K562 (cell line): ENCODE data around the gene CPSF4. TPM values are rescaled to one million over a fixed set of nuclear protein-coding genes. Genes with fewer than 3 reads are reported as not detected.

Source experiments
- ARNT ChIP-seq, 2 experiments: fragments of 450-650 bp; IDR thresholded peaks; 2 replicates each; pipeline ENCODE4 v1.6.1; 2016; ENCODE audit warnings: mild to moderate bottlenecking in 1 of 2
- HMG20A ChIP-seq: fragments of 450-650 bp; formaldehyde crosslinking; conservative IDR thresholded peaks from 2 replicates; pipeline ENCODE4 v1.4.0; 2020; ENCODE audit warnings: mild to moderate bottlenecking, mixed read lengths
- KAT2B ChIP-seq: IDR thresholded peaks from one replicate; pipeline ENCODE4 v1.6.1; 2012; ENCODE audit warnings: low read depth, mild to moderate bottlenecking, control low read depth, inconsistent platforms, low read length, moderate library complexity
- MED1 ChIP-seq: sonication (generic); formaldehyde crosslinking; IDR thresholded peaks from 2 replicates; pipeline ENCODE4 v1.8.1; 2023; ENCODE audit warnings: missing genetic modification reagents, borderline replicate concordance
- NCOA1 ChIP-seq: fragments of 450-650 bp; IDR thresholded peaks from 2 replicates; pipeline ENCODE4 v1.6.1; 2016; ENCODE audit warnings: low read depth
- RAD21 ChIP-seq, 2 experiments: fragments of 250-450 bp in 1 of 2; fragments of 450-650 bp in 1 of 2; sonication (Bioruptor Pico) in 1 of 2; formaldehyde crosslinking in 1 of 2; IDR thresholded peaks in 1 of 2; conservative IDR thresholded peaks in 1 of 2; 2 replicates each; pipeline versions ENCODE4 v1.4.0 to v1.8.0; 2020 to 2022; ENCODE audit warnings: mild to moderate bottlenecking in 2 of 2, moderate library complexity in 1 of 2
- SAP30 ChIP-seq: fragments of 200-600 bp; sonication (generic); IDR thresholded peaks from 2 replicates; pipeline ENCODE4 v1.6.1; 2012; ENCODE audit warnings: borderline replicate concordance, low read depth, mild to moderate bottlenecking, moderate library complexity, low read length, control low read depth, inconsistent platforms; ENCODE audit not compliant: insufficient read depth, poor library complexity, severe bottlenecking
- ZBTB1 ChIP-seq: sonication (generic); formaldehyde crosslinking; IDR thresholded peaks from 2 replicates; pipeline ENCODE4 v1.8.1; 2023; ENCODE audit warnings: missing genetic modification reagents, low read depth, mild to moderate bottlenecking, borderline replicate concordance
- ZNF282 ChIP-seq: sonication (generic); formaldehyde crosslinking; IDR thresholded peaks from 2 replicates; pipeline ENCODE4 v1.8.1; 2023; ENCODE audit warnings: missing genetic modification reagents
- ZNF354B ChIP-seq: fragments of 250-450 bp; sonication (Bioruptor Pico); IDR thresholded peaks from 2 replicates; pipeline ENCODE4 v1.4.0; 2020
- polyA plus RNA-seq, 8 experiments: library from polyadenylated mRNA; depleted of rRNA in 4 of 8; stranded (reverse) in 5 of 8; unstranded in 3 of 8; fragments of >200 nt; fragmentation: Nextera tagmentation in 2 of 8; fragmentation: Illumina TruSeq in 1 of 8; extraction: Ambion mirVana in 2 of 8; extraction: Trizol in 1 of 8; gene quantifications; 2 replicates each; pipeline versions ENCODE4 v1.2.1 to v1.2.3, GENCODE V29; 2011 to 2014; ENCODE audit warnings: inconsistent platforms in 1 of 8, missing spikeins in 1 of 8
- total RNA-seq, 7 experiments: library from RNA; depleted of rRNA in 6 of 7; stranded (reverse); fragments of >200 nt in 6 of 7; fragmentation: Illumina TruSeq in 2 of 7; extraction: Trizol in 2 of 7; gene quantifications; 2 replicates each; pipeline versions ENCODE4 v1.2.1 to v1.2.3, GENCODE V29; 2011 to 2021; ENCODE audit warnings: low replicate concordance in 1 of 7
- TF ChIP-seq, protein P1 (sequence below): sonication (generic); formaldehyde crosslinking; IDR thresholded peaks from 2 replicates; pipeline ENCODE4 v1.8.1; 2023; ENCODE audit warnings: mild to moderate bottlenecking, missing genetic modification reagents
- TF ChIP-seq, protein P2 (sequence below): fragments of 250-450 bp; sonication (Bioruptor Pico); IDR thresholded peaks from 2 replicates; pipeline ENCODE4 v1.9.0; 2021; ENCODE audit warnings: mild to moderate bottlenecking, inconsistent platforms
- TF ChIP-seq, protein P3 (sequence below): fragments of 250-450 bp; sonication (Bioruptor Pico); IDR thresholded peaks from 2 replicates; pipeline ENCODE4 v1.4.0; 2020
- TF ChIP-seq, protein P4 (sequence below): sonication (generic); formaldehyde crosslinking; IDR thresholded peaks from 2 replicates; pipeline ENCODE4 v1.8.0; 2022; ENCODE audit warnings: mild to moderate bottlenecking, missing genetic modification reagents

Gene CPSF4
- total and polyA plus RNA-seq, 9 of the 15 experiments (the other 6 are each of a cell fraction or from before 2014, with no cell fraction given), result 16.9 to 118 (median 71.7) TPM

DNA sequence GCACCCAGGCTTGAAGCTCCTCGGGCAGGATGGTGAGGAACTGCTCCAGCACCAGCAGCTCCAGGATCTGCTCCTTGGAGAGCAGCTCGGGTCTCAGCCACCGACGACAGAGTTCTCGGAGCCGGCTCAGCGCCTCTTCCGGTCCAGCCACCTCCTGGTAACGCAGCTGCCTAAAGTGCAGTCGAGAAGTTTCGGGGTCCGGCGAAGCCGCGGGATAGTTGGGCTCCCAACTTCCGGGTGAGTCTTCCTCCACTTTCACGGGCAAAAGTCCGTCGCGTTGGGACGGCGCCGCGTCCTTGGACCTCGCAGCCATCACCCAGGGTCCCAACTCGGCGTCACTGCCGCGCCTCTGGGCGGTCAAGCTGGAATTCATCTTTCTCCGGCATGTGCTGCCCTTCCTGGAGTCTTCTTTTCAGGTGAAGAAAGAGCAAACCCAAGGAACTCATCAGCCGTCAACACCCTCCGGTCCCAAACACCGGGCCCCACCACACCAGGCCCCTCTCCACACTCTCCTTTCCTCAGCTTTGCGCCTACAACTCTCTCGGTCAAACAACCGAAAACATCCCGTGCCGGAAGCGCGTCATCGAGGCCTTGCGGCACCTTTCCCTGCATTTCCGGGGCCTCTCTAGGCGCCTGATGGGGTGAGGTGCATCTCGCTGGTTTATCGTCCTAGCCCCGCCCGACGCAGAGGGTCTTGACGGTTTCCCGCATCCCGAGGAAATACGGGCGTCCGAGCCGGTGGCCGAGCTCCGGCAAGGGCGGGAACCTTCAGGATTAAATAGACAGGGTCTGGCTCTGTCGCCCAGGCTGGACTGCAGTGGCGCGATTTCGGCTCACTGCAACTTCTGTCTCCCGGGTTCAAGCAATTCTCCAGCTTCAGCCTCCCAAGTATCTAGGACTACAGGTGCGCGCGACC, 61.2 kb downstream of the CPSF4 start, which contains the start of gene ZNF394 (continued):
- TF ChIP-seq MED1 (0 out of 2 replicates have a peak, but pooled peaks have one; percentile 39), NCOA1 (peak; percentile 84), KAT2B (no peak), ZNF282 (CRISPR knock-in tag) (peak; percentile 76; the same call in 1 of the 2 replicates), SAP30 (peak; percentile 89), ZNF354B (CRISPR knock-in tag) (no peak), RAD21 (CRISPR knock-in tag; conservative IDR thresholded peaks at IDR 0.05 in 1 of 2, IDR thresholded peaks at IDR 0.05 in 1 of 2) (no peak), ZBTB1 (CRISPR knock-in tag) (peak; percentile 59), HMG20A (no peak), ARNT (IDR thresholded peaks at IDR 0.05) (peak in 1 of 2 experiments; percentile 35; a peak in 2 of 4 replicates)
- TF ChIP-seq, protein P1, sequence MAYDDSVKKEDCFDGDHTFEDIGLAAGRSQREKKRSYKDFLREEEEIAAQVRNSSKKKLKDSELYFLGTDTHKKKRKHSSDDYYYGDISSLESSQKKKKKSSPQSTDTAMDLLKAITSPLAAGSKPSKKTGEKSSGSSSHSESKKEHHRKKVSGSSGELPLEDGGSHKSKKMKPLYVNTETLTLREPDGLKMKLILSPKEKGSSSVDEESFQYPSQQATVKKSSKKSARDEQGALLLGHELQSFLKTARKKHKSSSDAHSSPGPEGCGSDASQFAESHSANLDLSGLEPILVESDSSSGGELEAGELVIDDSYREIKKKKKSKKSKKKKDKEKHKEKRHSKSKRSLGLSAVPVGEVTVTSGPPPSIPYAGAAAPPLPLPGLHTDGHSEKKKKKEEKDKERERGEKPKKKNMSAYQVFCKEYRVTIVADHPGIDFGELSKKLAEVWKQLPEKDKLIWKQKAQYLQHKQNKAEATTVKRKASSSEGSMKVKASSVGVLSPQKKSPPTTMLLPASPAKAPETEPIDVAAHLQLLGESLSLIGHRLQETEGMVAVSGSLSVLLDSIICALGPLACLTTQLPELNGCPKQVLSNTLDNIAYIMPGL (CRISPR knock-in tag), result peak; percentile 47; the same call in 1 of the 2 replicates
- TF ChIP-seq, protein P2, sequence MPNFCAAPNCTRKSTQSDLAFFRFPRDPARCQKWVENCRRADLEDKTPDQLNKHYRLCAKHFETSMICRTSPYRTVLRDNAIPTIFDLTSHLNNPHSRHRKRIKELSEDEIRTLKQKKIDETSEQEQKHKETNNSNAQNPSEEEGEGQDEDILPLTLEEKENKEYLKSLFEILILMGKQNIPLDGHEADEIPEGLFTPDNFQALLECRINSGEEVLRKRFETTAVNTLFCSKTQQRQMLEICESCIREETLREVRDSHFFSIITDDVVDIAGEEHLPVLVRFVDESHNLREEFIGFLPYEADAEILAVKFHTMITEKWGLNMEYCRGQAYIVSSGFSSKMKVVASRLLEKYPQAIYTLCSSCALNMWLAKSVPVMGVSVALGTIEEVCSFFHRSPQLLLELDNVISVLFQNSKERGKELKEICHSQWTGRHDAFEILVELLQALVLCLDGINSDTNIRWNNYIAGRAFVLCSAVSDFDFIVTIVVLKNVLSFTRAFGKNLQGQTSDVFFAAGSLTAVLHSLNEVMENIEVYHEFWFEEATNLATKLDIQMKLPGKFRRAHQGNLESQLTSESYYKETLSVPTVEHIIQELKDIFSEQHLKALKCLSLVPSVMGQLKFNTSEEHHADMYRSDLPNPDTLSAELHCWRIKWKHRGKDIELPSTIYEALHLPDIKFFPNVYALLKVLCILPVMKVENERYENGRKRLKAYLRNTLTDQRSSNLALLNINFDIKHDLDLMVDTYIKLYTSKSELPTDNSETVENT (CRISPR knock-in tag), result peak; percentile 97
- TF ChIP-seq, protein P3, sequence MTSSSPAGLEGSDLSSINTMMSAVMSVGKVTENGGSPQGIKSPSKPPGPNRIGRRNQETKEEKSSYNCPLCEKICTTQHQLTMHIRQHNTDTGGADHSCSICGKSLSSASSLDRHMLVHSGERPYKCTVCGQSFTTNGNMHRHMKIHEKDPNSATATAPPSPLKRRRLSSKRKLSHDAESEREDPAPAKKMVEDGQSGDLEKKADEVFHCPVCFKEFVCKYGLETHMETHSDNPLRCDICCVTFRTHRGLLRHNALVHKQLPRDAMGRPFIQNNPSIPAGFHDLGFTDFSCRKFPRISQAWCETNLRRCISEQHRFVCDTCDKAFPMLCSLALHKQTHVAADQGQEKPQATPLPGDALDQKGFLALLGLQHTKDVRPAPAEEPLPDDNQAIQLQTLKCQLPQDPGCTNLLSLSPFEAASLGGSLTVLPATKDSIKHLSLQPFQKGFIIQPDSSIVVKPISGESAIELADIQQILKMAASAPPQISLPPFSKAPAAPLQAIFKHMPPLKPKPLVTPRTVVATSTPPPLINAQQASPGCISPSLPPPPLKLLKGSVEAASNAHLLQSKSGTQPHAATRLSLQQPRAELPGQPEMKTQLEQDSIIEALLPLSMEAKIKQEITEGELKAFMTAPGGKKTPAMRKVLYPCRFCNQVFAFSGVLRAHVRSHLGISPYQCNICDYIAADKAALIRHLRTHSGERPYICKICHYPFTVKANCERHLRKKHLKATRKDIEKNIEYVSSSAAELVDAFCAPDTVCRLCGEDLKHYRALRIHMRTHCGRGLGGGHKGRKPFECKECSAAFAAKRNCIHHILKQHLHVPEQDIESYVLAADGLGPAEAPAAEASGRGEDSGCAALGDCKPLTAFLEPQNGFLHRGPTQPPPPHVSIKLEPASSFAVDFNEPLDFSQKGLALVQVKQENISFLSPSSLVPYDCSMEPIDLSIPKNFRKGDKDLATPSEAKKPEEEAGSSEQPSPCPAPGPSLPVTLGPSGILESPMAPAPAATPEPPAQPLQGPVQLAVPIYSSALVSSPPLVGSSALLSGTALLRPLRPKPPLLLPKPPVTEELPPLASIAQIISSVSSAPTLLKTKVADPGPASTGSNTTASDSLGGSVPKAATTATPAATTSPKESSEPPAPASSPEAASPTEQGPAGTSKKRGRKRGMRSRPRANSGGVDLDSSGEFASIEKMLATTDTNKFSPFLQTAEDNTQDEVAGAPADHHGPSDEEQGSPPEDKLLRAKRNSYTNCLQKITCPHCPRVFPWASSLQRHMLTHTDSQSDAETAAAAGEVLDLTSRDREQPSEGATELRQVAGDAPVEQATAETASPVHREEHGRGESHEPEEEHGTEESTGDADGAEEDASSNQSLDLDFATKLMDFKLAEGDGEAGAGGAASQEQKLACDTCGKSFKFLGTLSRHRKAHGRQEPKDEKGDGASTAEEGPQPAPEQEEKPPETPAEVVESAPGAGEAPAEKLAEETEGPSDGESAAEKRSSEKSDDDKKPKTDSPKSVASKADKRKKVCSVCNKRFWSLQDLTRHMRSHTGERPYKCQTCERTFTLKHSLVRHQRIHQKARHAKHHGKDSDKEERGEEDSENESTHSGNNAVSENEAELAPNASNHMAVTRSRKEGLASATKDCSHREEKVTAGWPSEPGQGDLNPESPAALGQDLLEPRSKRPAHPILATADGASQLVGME (CRISPR knock-in tag), result no peak
- TF ChIP-seq, protein P4, sequence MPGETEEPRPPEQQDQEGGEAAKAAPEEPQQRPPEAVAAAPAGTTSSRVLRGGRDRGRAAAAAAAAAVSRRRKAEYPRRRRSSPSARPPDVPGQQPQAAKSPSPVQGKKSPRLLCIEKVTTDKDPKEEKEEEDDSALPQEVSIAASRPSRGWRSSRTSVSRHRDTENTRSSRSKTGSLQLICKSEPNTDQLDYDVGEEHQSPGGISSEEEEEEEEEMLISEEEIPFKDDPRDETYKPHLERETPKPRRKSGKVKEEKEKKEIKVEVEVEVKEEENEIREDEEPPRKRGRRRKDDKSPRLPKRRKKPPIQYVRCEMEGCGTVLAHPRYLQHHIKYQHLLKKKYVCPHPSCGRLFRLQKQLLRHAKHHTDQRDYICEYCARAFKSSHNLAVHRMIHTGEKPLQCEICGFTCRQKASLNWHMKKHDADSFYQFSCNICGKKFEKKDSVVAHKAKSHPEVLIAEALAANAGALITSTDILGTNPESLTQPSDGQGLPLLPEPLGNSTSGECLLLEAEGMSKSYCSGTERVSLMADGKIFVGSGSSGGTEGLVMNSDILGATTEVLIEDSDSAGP (CRISPR knock-in tag), result no peak
